ENCODE data around the gene RFT1.

Gene RFT1

DNA sequence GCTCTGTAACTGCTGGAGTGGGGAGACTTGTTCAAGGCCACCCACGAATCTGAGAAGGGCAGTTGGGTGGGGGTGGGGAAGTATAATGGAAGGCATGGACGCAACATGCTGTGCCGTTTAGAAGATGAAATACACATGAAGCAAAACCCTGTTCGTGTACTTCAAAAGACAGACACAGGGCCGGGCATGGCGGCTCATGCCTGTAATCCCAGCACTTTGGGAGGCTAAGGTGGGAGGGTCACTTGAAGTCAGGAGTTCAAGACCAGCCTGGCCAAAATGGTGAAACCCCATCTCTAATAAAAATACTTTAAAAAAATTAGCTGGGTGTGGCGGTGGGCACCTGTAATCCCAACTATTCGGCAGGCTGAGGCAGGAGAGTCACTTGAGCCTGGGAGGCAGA is 47.5 kb downstream of the RFT1 start:
- no peaks in the 10 kb centered on the region for H3K9me2 ChIP-seq (replicated peaks; ENCODE audit: insufficient read depth, low read length)
- H3K9me3 ChIP-seq (ENCODE audit: insufficient read depth, low read length): no peaks in the 10 kb centered on the region
- H3K4me3 ChIP-seq (ENCODE audit: insufficient read depth, low read length, poor library complexity, severe bottlenecking): no peak overlapping the region
- H3K4me2 ChIP-seq (ENCODE audit: low read depth, low read length, poor library complexity, severe bottlenecking): no peak overlapping the region
- TF ChIP-seq EZH2phosphoT487 (conservative IDR thresholded peaks at IDR 0.05; ENCODE audit: low read length) (no peak), CTCF (IDR thresholded peaks at IDR 0.05; ENCODE audit: insufficient read depth, low read length, poor library complexity, severe bottlenecking) (no peak)
- no peaks in the 10 kb centered on the region for H3K27me3 ChIP-seq (ENCODE audit: low read length)
- H3F3A ChIP-seq (ENCODE audit: insufficient read depth): no peaks in the 10 kb centered on the region
- H3K79me2 ChIP-seq (ENCODE audit: insufficient read depth, low read length): no peaks in the 10 kb centered on the region
- no peak overlapping the region for H2AFZ ChIP-seq (ENCODE audit: low read depth, low read length, severe bottlenecking)
- H4K20me1 ChIP-seq (ENCODE audit: low read depth, low read length): no peaks in the 10 kb centered on the region
- no peak overlapping the region for H3K27ac ChIP-seq (ENCODE audit: low read depth, low read length)
- H3K36me3 ChIP-seq (ENCODE audit: low read length): no peaks in the 10 kb centered on the region
- no peak overlapping the region for H3K9ac ChIP-seq (ENCODE audit: low read length)

GRCh38 chr3:53081318-53081717 is 48.9 kb downstream of the RFT1 start:
- Histone ChIP-seq H3F3A (ENCODE audit: insufficient read depth) (no peaks in the 10 kb centered on the region), H3K36me3 (ENCODE audit: low read length) (no peaks in the 10 kb centered on the region), H3K27me3 (ENCODE audit: low read length) (no peaks in the 10 kb centered on the region), H3K9ac (ENCODE audit: low read length) (no peak overlapping the region), H3K9me2 (replicated peaks; ENCODE audit: insufficient read depth, low read length) (no peaks in the 10 kb centered on the region), H4K20me1 (ENCODE audit: low read depth, low read length) (no peaks in the 10 kb centered on the region), H3K4me2 (ENCODE audit: low read depth, low read length, poor library complexity, severe bottlenecking) (no peak overlapping the region), H3K4me3 (ENCODE audit: insufficient read depth, low read length, poor library complexity, severe bottlenecking) (no peak overlapping the region), H3K79me2 (ENCODE audit: insufficient read depth, low read length) (no peaks in the 10 kb centered on the region), H3K27ac (ENCODE audit: low read depth, low read length) (no peak overlapping the region), H3K9me3 (ENCODE audit: insufficient read depth, low read length) (no peaks in the 10 kb centered on the region), H2AFZ (ENCODE audit: low read depth, low read length, severe bottlenecking) (no peak overlapping the region)
- TF ChIP-seq CTCF (IDR thresholded peaks at IDR 0.05; ENCODE audit: insufficient read depth, low read length, poor library complexity, severe bottlenecking): no peak
- no peak for TF ChIP-seq EZH2phosphoT487 (conservative IDR thresholded peaks at IDR 0.05; ENCODE audit: low read length)

- Histone ChIP-seq H3F3A (ENCODE audit: insufficient read depth) (no peaks in the 10 kb centered on the region), H3K4me2 (ENCODE audit: low read depth, low read length, poor library complexity, severe bottlenecking) (no peak overlapping the region), H3K9me2 (replicated peaks; ENCODE audit: insufficient read depth, low read length) (no peaks in the 10 kb centered on the region), H3K27ac (ENCODE audit: low read depth, low read length) (no peak overlapping the region), H3K9me3 (ENCODE audit: insufficient read depth, low read length) (no peaks in the 10 kb centered on the region), H3K79me2 (ENCODE audit: insufficient read depth, low read length) (no peaks in the 10 kb centered on the region), H3K4me3 (ENCODE audit: insufficient read depth, low read length, poor library complexity, severe bottlenecking) (no peak overlapping the region), H3K9ac (ENCODE audit: low read length) (no peak overlapping the region), H2AFZ (ENCODE audit: low read depth, low read length, severe bottlenecking) (no peak overlapping the region), H3K27me3 (ENCODE audit: low read length) (no peaks in the 10 kb centered on the region), H3K36me3 (ENCODE audit: low read length) (no peaks in the 10 kb centered on the region), H4K20me1 (ENCODE audit: low read depth, low read length) (no peaks in the 10 kb centered on the region)
- TF ChIP-seq CTCF (IDR thresholded peaks at IDR 0.05; ENCODE audit: insufficient read depth, low read length, poor library complexity, severe bottlenecking) (no peak), EZH2phosphoT487 (conservative IDR thresholded peaks at IDR 0.05; ENCODE audit: low read length) (no peak)
These were observed 49.5 kb downstream of the RFT1 start for GRCh38 chr3:53080612-53081205.
